Measurements from ENCODE around the gene SESN1.
"Not testable (repeated sequence)": the region's sequence is repeated elsewhere in the genome, so short reads cannot be mapped to it uniquely, and the experiment has no call there.

The SESN1 gene

DNA sequence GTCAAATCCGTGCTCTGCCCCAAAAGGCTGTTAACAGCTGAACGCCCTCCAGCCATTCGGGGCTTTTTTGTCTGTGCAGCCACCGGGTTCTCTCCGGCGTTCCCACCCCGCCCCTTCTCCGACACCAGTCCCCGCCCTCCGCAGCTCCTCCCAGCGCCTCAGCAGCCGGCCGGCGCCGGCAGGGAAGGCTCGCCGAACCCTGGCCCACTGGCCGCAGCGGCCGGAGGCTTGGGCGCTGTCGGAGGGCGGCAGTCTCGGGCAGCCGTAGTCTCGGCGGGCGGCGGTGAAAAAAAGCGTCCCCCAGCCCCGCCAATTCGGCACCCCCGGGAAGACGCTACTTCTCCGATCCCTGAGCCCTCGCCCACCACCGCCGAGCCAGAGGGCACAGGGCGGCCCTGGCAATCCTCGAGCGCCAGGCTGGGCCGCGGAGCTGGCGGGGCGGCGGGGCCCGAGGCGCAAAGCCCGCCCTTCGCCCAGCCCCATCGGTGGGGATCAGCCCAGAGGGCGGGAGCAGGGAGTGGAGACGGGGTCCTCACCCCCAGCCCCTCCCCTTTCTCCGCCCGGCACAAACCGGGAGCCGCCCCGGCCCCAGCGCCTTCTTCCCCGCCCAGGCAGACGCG is at the start of gene SESN1:
TSS of gene SESN1 (minus strand) at position 431 of the 620 bp plus-strand sequence. CDS start 773 bp downstream, outside the sequence.
- peak; percentile 84 for DNase-seq

DNA sequence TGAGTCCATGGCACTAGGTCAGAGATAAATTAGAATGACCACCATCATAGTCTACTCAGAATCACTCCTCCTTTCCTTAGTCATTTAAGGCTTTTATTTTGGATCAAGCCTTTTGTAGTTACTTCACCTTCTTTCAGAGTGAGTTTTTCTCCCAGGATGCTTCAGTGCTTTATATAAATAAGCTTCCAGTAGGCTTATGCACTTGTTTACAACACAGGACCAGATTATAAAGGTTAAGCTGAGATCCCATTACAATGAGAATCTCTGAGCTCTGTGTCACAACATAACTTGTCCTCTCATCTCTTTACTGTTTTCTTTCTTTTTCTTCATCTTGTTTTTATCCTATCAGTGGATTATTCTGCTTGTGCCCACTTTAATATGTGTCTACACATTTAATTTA is 48.5 kb upstream of the SESN1 start:
- no peak for DNase-seq

DNA sequence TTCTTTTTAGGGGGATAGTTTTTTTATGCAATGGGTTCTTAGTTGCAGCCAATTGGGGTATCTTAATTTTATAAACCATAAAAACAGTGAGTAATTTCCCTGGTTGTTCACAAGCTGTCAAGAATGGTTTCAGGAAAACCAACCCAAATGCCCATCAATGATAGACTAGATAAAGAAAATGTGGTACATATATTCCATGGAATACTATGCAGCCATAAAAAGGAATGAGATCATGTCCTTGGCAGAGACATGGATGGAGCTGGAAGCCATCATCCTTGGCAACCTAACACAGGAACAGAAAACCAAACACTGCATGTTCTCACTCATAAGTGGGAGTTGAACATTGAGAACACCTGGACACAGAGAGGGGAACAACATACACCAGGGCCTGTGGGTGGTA is 47.4 kb upstream of the SESN1 start:
- not testable (repeated sequence) for DNase-seq

DNA sequence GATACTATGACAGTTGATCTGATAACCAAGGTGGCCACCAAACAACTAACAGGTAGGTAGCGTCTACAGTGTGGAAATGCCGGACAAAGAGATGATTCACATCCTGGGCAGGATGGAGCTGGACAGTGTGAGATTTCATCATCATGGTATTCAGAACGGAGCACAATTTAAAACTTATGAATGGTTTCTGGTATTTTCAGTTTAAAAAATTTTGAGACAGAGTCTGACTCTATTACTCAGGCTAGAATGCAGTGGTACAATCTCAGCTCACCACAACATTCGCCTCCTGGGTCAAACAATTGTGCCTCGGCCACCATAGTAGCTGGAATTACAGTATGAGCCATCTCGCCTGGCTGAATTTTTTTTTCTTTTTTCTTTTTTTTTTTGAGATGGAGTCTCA is 44.5 kb upstream of the SESN1 start:
- DNase-seq, result no peak

DNA sequence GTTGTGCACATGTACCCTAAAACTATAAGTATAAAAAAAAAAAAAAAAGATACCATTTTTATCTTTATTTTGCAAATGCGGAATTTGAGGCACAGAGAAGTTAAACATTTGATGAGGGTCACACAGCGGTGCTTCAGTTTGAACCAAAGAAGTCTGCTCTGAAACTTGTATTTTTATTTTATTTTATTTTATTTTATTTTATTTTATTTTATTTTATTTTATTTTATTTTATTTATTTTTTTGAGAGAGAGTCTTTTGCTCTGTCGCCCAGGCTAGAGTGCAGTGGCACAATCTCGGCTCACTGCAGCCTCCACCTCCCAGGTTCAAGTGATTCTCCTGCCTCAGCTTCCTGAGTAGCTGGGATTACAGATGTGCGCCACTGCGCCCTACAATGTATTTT is 41.9 kb upstream of the SESN1 start:
- not testable (repeated sequence) for DNase-seq

DNA sequence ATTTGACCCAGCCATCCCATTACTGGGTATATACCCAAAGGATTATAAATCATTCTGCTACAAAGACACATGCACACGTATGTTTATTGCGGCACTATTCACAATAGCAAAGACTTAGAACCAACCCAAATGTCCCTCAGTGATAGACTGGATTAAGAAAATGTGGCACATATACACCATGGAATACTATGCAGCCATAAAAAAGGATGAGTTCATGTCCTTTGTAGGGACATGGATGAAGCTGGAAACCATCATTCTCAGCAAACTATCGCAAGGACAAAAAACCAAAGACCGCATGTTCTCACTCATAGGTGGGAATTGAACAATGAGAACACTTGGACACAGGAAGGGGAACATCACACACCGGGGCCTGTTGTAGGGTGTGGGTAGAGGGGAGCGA is 41.4 kb upstream of the SESN1 start:
- not testable (repeated sequence) for DNase-seq

DNA sequence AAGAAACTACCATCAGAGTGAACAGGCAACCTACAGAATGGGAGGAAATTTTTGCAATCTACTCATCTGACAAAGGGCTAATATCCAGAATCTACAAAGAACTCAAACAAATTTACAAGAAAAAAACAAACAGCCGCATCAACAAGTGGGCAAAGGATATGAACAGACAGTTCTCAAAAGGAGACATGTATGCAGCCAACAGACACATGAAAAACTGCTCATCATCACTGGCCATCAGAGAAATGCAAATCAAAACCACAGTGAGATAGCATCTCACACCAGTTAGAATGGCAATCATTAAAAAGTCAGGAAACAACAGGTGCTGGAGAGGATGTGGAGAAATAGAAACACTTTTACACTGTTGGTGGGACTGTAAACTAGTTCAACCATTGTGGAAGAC is 41.0 kb upstream of the SESN1 start:
- DNase-seq, result not testable (repeated sequence)

DNA sequence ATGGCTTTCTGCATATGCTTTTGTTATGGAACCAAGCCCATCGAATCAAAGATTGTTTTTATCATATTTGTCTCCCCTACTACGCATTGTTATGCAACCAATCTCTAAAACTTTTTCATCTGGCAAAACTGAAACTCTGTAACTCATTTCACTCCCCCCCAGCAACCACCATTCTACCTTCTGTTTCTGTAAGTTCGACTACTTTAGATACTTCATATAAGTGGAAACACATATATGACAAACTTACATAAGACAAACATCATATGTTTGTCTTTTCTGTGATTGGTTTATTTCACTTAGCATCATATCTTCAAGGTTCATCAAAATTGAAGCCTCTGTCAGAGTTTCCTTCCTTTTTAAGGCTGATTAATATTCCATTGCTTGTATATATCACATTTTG is 35.4 kb upstream of the SESN1 start:
- DNase-seq, result no peak

DNA sequence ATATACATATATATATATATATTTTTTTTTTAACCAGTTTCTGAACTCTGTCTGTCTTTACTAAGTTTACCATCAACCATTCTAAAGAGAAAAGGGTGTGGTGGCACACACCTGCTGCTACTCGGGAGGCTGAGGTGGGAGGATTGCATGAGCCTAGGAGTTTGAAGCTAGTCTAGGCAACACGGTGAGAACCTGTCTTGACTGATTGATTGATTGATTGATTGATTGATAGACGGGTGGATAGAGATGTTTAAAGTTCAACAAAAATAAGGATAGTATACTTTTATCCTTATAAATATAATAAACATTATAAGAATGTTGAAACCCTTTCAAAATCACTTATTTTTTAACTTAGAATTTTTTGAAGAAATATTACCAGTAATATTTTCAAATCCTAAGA is 30.9 kb upstream of the SESN1 start:
- DNase-seq, result no peak

DNA sequence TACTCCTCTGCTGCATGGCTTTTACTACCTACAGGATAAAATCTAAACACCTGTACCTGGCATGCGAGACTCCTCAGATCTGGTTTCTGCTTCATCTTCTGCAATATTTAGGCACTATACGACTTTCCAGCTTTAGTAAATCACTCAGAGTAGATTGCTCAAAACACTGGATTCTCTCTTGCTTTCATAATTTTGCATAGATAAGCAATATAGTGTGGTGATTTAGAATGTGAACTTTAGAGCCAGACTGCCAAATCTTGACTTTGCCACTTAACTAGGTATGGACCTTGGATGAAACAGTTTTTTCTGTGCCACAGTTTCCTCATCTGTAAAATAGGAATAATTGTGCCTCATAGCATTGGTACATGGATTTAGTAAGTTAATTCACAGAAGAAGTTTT is 29.6 kb upstream of the SESN1 start:
- DNase-seq, result no peak

DNA sequence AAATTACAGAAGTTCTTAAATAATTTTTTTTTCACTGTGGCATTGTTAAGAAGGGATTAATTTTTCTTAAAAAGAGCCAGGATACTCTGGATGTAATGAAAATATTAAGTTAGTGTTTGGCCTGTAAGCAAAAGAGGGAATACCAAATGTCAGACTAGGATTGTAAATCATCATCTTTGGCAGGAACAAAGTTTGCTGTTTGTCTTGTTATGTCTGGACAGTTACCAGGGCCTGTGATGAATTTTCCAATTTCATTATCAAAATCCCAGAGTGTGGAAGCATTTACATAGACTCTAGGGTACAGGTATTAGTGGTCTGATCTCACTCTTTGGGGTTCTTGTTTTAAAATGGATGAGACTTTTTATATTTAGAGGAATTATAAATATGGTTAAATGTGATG is 26.8 kb upstream of the SESN1 start:
- DNase-seq, result no peak

DNA sequence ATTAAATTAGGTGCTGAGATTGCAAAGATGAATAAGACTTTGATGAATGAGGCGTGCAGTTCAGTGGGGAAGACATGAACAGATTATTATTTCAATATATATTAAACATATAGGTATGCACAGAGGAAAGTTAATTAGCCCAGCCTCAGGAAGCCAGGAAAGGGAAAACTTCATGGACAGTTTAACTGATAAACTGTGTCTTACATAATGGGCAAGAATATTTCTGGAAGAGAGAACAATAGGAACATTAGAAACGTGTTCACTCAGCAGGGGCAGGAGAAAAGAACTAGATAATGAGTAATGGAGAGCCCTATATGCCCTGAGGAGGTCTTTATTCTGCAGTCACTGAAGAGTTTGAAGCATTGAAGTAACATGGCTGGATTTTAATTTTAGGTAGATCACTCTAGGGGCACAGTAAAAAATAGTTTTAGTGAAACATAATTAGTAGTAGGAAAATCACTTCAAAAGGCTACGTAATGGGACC is 24.3 kb upstream of the SESN1 start:
- no peak for DNase-seq

DNA sequence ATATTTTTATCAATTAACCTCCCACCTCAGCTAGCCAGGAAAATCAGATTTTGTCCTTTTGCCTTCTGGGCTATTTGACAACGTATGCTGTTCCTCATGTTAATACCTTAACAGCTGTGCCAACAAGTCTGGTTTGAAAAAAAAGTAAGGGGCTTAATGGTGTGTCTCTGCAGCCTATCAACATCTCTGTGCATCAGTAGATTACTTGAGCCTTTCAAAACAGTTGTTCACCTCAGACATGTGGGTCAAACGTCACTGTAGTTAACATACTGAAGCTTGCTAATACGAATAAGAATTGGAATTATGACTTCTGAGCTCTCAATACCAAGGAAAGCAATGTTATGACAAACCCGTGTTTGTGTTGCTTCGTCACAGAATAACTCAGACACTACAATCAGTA is 23.7 kb upstream of the SESN1 start:
- no peak for DNase-seq

DNA sequence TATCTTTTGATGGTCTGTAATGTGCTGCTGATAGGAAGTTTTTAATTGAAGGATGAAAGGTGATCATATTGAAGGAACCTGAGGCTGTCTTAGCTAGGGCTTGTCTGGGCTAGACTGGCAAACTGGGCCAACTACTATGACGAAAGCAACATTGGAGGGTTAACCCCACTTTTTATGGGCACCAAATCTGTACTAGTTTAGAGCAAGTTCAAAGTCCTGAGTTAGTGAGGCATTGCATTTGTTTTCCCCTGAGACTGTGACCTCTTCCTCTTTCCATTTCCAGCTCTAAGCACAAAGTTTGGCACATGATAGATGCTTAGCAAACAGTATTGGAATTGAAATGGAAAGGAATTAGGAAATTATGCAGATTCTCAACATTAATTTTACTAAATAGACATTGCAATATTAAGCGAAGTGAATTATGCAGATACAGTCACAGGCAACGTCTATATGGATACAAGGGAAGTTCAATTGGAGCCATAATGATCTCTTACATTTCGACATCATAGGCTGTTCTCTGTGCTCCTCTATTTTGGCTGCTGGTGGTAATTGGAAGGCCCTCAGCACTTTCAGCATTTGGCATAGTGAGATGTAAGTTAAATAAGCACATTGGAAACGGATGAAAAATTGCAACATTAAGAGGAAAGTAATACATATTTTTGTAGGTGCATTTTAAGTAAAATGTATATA is 22.8 kb upstream of the SESN1 start:
- DNase-seq, result no peak

DNA sequence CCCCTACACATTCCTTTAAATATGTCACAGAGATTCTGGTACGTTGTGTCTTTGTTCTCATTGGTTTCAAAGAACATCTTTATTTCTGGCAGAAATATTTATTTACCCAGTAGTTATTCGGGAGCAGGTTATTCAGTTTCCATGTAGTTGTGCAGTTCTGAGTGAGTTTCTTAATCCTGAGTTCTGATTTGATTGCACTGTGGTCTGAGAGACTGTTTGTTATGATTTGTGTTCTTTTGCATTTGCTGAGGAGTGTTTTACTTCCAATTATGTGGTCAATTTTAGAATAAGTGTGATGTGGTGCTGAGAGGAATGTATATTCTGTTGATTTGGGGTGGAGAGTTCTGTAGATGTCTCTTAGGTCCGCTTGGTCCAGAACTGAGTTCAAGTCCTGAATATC is 18.0 kb upstream of the SESN1 start:
- not testable (repeated sequence) for DNase-seq

DNA sequence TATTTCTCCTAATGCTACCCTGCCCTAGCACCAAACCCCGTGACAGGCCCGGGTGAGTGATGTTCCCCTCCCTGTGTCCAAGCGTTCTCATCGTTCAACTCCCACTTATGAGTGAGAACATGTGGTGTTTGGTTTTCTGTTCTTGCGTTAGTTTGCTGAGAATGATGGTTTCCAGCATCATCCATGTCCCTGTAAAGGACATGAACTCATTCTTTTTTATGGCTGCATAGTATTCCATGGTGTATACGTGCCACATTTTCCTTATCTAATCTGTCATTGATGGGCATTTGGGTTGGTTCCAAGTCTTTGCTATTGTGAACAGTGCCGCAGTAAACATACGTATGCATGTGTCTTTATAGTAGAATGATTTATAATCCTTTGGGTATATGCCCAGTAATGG is 15.0 kb upstream of the SESN1 start:
- not testable (repeated sequence) for DNase-seq

DNA sequence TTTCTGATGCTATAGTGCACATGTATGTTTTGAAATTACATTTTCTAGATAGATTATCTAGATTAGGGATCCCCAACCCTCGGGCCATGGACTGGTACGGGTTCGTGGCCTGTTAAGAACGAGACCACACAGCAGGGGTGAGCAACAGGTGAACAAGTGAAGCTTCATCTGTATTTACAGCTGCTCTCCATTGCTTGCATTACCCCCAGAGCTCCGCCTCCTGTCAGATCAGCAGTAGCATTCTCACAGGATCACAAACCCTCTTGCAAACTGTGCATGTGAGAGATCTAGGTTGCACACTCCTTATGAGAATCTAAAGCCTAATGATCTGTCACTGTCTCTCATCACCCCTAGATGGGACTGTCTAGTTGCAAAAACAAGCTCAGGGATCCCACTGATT is 11.0 kb upstream of the SESN1 start:
- DNase-seq, result no peak

DNA sequence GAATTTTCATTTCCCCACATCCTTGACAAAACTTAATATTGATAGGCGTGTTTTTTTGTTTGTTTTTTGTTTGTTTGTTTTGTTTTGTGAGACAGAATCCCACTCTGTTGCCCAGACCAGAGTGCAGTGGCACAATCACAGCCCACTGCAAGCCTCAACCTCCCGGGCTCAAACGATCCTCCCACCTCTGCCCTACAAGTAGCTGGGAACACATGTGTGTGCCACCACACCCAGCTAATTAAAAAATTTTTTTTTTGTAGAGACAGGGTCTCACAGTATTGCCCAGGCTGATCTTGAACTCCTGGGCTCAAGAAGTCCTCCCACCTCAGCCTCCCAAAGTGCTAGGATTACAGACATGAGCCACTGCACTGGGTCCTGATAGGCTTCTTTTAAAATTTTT is 9.9 kb upstream of the SESN1 start:
- no peak for DNase-seq

DNA sequence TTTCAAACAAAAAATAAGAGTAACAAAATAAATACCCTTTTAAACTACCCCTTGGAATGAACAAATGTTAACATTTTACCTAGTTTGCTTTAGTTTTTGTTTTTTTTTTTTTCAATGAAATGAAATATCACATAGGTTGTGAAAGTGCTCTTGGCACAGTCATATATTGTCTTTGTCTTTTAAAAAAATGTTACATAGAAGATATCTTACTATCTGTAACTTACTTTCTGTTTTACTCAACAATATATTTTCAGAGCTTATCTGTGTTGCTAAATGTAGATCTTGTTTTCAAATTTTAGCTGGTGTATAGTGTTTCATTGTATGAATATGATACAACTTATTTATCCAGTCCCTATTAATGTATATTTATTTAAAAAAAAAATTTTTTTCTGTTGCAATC is 9.3 kb upstream of the SESN1 start:
- DNase-seq, result no peak

DNA sequence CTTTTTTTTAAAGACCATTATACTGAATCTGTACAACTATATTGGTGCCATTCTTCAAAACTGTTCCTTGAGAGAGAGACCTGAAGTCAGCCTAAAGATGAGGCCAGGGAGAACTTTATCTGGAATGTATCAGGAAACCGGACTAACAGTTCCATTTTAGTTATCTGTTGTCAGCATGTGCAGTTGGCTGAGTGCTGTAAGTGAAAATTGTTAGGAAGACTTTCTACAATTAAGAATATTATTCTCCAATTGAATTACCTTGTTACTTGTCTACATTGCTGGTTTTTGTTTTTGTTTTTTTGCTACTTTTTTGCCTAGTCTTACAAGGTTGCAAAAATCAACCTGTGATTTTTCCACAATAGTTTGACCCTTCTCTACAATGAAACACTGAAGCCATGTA is 8.1 kb upstream of the SESN1 start:
- no peak for DNase-seq

DNA sequence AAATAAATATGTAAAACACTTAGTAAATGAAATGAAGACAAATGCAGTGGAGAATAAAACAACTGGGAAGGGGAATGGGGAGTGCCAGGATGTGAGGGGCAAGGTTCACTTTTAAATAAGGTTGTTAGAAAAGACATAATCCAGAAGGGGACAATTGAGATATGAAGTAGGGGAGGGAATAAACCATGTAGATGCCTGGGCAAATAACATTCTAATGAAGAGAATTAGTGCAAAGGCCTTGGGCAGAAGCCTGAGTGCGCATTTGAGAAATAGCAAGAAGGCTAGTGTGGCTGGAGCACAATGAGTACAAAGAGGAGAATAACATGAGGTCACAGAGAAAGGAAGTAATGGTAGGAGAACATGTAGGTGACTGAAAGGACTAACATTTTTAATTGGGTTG is 3.0 kb upstream of the SESN1 start:
- DNase-seq, result no peak

DNA sequence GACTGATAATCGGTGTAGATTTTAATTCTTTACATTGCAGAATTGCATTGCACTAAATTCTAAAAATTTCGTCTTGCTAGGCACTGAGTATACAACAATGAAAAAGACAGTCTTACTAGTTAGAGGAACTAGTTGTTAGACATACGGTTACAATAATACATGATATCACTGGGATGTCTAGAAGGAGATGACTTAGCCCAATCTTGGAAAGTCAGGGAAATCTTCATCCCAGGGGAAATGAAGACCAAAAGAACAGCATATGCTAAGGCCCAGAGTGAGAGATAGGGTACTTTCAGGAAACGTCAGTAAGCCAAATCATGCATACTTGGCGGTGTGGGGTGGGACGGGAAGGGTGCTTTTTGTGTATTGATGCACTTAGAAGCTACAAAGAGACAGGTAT is 1.6 kb upstream of the SESN1 start:
- DNase-seq, result no peak

DNA sequence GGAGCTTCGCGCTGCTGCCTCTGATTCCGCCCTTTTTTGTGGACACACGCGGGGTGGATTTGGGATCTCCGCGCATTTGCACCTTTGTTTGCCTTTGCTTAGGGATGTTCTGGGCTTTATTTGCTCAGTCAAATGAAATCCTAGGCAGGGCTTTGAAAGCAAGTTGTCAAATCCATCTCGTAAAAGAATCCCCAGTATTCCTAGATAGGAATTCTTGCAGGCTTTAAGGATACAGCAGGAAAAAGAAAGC is 1.1 kb upstream of the SESN1 start:
- no peak for DNase-seq

DNA sequence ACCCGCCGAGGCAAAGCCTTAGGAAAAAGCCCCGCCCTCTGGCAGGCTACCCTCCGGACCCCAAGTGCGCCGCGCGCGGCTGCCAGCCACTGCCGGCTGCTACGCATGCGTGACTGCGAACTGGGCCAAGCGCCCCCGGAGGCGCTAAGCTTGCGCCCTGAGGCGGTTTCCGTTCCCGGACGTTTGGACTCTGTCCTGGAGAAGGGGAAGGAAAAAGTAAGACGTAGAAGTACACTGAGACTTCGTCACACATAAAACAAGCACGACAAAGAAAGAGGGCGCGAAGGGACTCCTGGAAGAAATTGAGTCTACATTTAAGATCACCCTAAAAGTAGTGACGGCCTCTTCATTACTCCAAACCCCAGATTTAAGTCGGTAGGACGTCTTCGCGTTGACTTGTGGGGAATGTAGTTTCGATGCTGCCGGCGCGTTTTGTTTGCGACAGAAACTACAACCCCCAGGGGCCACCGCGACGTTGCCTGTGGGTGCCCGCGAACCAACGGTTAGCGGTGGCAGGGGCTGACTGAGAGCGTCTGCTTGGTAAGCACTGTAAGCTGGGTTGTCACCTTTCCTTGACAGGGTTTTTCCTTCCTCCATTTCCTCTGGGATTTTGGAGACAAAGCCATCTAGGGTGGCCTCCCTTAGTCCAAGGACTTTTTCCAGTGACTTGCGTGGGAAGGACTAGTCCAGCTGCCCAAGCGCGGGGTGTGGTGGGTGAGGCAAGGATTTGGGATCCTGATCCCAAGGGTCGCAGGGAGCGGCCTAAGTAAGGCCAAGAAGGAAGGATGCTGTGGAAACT is 589 bp upstream of the SESN1 start, which contains the start of gene CEP57L1:
TSS of gene CEP57L1 (plus strand) at position 472 of the 799 bp plus-strand sequence. CDS start 49,715 bp downstream, outside the sequence.
- DNase-seq, result peak; percentile 94
